ENCODE data around the gene SSBP3. TPM values are rescaled to one million over a fixed set of nuclear protein-coding genes. Genes with fewer than 3 reads are reported as not detected.

Gene SSBP3
- total RNA-seq, 1 experiment from 2014 or later: 37.5 TPM

- no peak for TF ChIP-seq JUND (IDR thresholded peaks at IDR 0.05)
- H3K9me3 ChIP-seq (ENCODE audit: control insufficient read depth in 1 of 2, insufficient read depth in 1 of 2, low read depth in 1 of 2, low read length in 2 of 2): no peaks in the 10 kb centered on the region
- POLR2A ChIA-PET: no interaction called here
- RAD21 ChIA-PET (ENCODE audit: low non-redundant PET in 1 of 2, low total read pairs in 2 of 2, uncharacterized antibody in 2 of 2, unreplicated experiment in 2 of 2): no interaction called here
- intact Hi-C loops (cut with micrococcal nuclease): no loop called here
- H3K9me2 ChIP-seq (ENCODE audit: insufficient read depth): no peaks in the 10 kb centered on the region
- CTCF ChIA-PET: no interaction called here
- no peak overlapping the region for H3K27ac ChIP-seq (ENCODE audit: low read depth, low read length)
- H4K20me1 ChIP-seq (ENCODE audit: insufficient read depth): no peaks in the 10 kb centered on the region
- no peaks in the 10 kb centered on the region for H3K79me2 ChIP-seq (ENCODE audit: insufficient read depth, low read length)
- no peak overlapping the region for H3K4me2 ChIP-seq (ENCODE audit: low read length)
- H2AFZ ChIP-seq (ENCODE audit: low read depth, low read length, poor library complexity, severe bottlenecking): no peak overlapping the region
- H3K27me3 ChIP-seq (ENCODE audit: insufficient read depth, low read length): no peaks in the 10 kb centered on the region
- no peak for DNase-seq (ENCODE audit: low read depth, low spot score)
- no peak overlapping the region for H3K4me3 ChIP-seq (replicated peaks in 1 of 2; ENCODE audit: low read depth in 1 of 2, low read length in 2 of 2)
- H3K4me1 ChIP-seq (ENCODE audit: control insufficient read depth in 1 of 2, insufficient read depth in 2 of 2, low read length in 2 of 2): no peaks in the 10 kb centered on the region
- BruUV-seq (replicated peaks): no TSS peak
- peaks cover 23 to 25% of the 10 kb centered on the region in 2 experiments for H3K36me3 ChIP-seq (ENCODE audit: control insufficient read depth in 1 of 2, insufficient read depth in 2 of 2, low read length in 2 of 2)
- no peak overlapping the region for H3K9ac ChIP-seq (ENCODE audit: low read length)
- no peak for ATAC-seq
These were observed 184.9 kb downstream of the SSBP3 start for GRCh38 chr1:54221113-54221834.

- no TSS peak for BruUV-seq (replicated peaks)
- H4K20me1 ChIP-seq (ENCODE audit: insufficient read depth): no peaks in the 10 kb centered on the region
- no peaks in the 10 kb centered on the region for H3K4me1 ChIP-seq (ENCODE audit: control insufficient read depth in 1 of 2, insufficient read depth in 2 of 2, low read length in 2 of 2)
- H3K9me2 ChIP-seq (ENCODE audit: insufficient read depth): no peaks in the 10 kb centered on the region
- TF ChIP-seq ELF1 (IDR thresholded peaks at IDR 0.05; ENCODE audit: borderline replicate concordance, low read depth) (no peak), EZH2phosphoT487 (IDR thresholded peaks at IDR 0.05; ENCODE audit: borderline replicate concordance) (no peak), SP1 (IDR thresholded peaks at IDR 0.05; ENCODE audit: low read depth) (no peak), ATF3 (IDR thresholded peaks at IDR 0.05) (no peak), EGR1 (IDR thresholded peaks at IDR 0.05; ENCODE audit: low read depth) (no peak), SRF (IDR thresholded peaks at IDR 0.05; ENCODE audit: low read depth) (no peak), FOSL1 (IDR thresholded peaks at IDR 0.05; ENCODE audit: low read depth) (no peak)
- ATAC-seq (no peak), DNase-seq (ENCODE audit: low read depth, low spot score) (no peak)
- no peaks in the 10 kb centered on the region for H3K27me3 ChIP-seq (ENCODE audit: insufficient read depth, low read length)
- no peak overlapping the region for H3K9ac ChIP-seq (ENCODE audit: low read length)
- no peaks in the 10 kb centered on the region for H3K9me3 ChIP-seq (ENCODE audit: control insufficient read depth in 1 of 2, insufficient read depth in 1 of 2, low read depth in 1 of 2, low read length in 2 of 2)
- intact Hi-C loops (cut with micrococcal nuclease): no loop called here
- ChIA-PET POLR2A (no interaction called here), CTCF (no interaction called here), RAD21 (ENCODE audit: low non-redundant PET in 1 of 2, low total read pairs in 2 of 2, uncharacterized antibody in 2 of 2, unreplicated experiment in 2 of 2) (no interaction called here)
- H3K27ac ChIP-seq (ENCODE audit: low read depth, low read length): no peak overlapping the region
- H3K4me2 ChIP-seq (ENCODE audit: low read length): no peak overlapping the region
- peaks cover 33 to 35% of the 10 kb centered on the region in 2 experiments for H3K36me3 ChIP-seq (ENCODE audit: control insufficient read depth in 1 of 2, insufficient read depth in 2 of 2, low read length in 2 of 2)
- H2AFZ ChIP-seq (ENCODE audit: low read depth, low read length, poor library complexity, severe bottlenecking): no peak overlapping the region
- peaks cover 3% of the 10 kb centered on the region; the same call in 1 of the 2 replicates for H3K79me2 ChIP-seq (ENCODE audit: insufficient read depth, low read length)
- no peak overlapping the region for H3K4me3 ChIP-seq (replicated peaks in 1 of 2; ENCODE audit: low read depth in 1 of 2, low read length in 2 of 2)
These were observed 186.0 kb downstream of the SSBP3 start for GRCh38 chr1:54220004-54220811.
